OCI-LY7 (cell line): ENCODE measurements around the gene ESYT2.

ENCODE experiments used
- CTCF ChIP-seq: fragments of 200-600 bp; sonication (generic); conservative IDR thresholded peaks from 2 replicates; pipeline ENCODE4 v1.5.1; 2014; ENCODE audit warnings: mild to moderate bottlenecking, antibody characterized with exemption, low read length, moderate library complexity, mixed read lengths
- EZH2phosphoT487 ChIP-seq: fragments of 200-600 bp; sonication (generic); IDR thresholded peaks from 2 replicates; pipeline ENCODE4 v1.6.1; 2018; ENCODE audit warnings: low read depth, borderline replicate concordance, mild to moderate bottlenecking, mixed run types, antibody characterized with exemption, low read length, moderate library complexity, mixed read lengths

- no peak for TF ChIP-seq CTCF
- no peak for TF ChIP-seq EZH2phosphoT487
These were observed 94.4 kb downstream of the ESYT2 start for GRCh38 chr7:158734861-158735260.
